ENCODE results near the gene KDM1A.

KDM1A gene

DNA sequence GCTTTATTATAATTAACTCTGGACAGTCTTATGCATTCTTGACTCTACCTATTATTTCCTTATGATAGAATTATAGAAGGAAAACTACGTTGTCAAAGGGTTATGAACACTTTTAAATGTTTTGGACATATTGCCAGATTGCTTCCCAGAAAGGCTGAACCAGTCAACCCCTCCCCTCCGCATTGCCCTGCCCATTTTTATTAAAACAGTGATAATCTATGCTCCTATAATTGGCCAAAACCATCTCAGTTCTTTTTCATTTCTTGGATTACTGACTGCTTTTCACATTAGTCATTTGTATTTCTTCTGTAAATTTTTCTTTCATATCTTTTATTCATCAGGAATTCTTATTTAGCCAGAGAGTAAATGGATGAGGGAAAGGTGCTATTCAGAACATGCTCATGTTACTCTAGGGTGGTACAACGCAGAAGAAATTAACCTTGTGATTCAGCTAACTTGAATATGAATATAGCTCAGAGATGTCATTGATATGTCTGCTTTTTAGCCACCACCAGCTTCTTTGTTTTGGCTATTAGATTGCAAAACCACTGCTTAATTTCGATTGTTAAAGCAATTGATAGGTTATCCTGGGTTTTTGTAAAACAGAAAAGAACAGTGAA is 32.1 kb downstream of the KDM1A start:
- TF ChIP-seq, protein P1, sequence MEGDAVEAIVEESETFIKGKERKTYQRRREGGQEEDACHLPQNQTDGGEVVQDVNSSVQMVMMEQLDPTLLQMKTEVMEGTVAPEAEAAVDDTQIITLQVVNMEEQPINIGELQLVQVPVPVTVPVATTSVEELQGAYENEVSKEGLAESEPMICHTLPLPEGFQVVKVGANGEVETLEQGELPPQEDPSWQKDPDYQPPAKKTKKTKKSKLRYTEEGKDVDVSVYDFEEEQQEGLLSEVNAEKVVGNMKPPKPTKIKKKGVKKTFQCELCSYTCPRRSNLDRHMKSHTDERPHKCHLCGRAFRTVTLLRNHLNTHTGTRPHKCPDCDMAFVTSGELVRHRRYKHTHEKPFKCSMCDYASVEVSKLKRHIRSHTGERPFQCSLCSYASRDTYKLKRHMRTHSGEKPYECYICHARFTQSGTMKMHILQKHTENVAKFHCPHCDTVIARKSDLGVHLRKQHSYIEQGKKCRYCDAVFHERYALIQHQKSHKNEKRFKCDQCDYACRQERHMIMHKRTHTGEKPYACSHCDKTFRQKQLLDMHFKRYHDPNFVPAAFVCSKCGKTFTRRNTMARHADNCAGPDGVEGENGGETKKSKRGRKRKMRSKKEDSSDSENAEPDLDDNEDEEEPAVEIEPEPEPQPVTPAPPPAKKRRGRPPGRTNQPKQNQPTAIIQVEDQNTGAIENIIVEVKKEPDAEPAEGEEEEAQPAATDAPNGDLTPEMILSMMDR (IDR thresholded peaks at IDR 0.05; ENCODE audit: control insufficient read depth, insufficient read depth, low read depth, low read length, missing control alignments): no peak
- no peak for DNase-seq (ENCODE audit: low read depth)
- no peak overlapping the region for H3K4me3 ChIP-seq (ENCODE audit: control insufficient read depth, low read depth, low read length)

DNA sequence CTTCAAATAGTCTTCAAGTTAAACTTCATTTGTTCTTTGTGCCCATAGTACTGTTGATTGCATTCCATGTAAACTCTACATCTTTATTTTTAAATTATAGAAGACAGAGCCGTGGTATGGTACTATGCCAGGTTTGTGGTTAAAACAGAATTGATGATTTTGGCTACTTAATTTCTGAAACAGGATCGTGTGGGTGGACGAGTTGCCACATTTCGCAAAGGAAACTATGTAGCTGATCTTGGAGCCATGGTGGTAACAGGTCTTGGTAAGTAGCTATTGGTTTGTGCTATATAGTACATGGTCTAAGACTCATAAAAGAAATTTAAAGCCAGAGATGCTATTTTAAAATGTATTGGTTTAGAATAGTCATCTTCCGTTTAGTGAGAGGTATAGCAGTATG is 38.0 kb downstream of the KDM1A start:
- TF ChIP-seq, protein P1 (IDR thresholded peaks at IDR 0.05; ENCODE audit: control insufficient read depth, insufficient read depth, low read depth, low read length, missing control alignments): no peak
- no peak for DNase-seq (ENCODE audit: low read depth)
- H3K4me3 ChIP-seq (ENCODE audit: control insufficient read depth, low read depth, low read length): no peak overlapping the region

DNA sequence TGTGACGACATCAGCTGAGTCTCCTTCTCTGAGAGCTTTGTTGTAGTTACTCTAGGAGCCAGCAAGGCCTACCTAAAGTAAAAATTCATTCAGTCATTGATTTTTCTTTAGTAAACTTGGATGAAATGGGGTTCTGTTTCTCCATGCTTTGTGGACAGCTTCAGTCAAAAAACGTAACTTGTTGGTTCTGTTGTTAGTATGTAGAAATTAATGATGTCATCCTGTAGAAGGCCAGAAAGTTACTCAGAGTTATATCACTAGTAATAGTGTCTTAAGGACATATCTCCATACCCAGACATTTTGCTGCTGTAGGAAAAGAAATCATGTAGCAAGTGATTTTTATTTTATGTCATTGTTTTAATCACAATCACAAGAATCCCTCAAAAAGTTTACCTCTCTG is 43.0 kb downstream of the KDM1A start:
- DNase-seq (ENCODE audit: low read depth): no peak
- no peak overlapping the region for H3K4me3 ChIP-seq (ENCODE audit: control insufficient read depth, low read depth, low read length)
- TF ChIP-seq, protein P1 (IDR thresholded peaks at IDR 0.05; ENCODE audit: control insufficient read depth, insufficient read depth, low read depth, low read length, missing control alignments): no peak

DNA sequence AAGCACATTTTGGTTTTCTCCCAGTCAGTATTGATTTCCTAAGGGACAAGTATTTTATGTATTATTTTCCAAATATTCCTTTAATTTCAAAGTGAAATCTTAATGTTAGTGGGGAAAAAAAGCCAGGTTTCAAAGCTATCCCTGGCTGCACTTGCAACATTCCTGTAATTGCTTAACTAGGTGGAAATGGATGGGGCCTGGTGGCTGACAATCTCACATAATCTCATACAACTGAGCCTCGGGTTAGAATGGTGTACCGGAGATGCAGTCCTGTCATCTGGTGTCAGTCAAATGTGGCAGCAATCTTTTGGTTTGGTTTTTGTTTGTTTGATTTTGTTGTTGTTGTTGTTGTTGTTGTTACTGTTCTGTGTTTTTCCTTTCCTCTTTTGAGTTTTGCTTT is 46.1 kb downstream of the KDM1A start:
- TF ChIP-seq, protein P1 (IDR thresholded peaks at IDR 0.05; ENCODE audit: control insufficient read depth, insufficient read depth, low read depth, low read length, missing control alignments): no peak
- no peak overlapping the region for H3K4me3 ChIP-seq (ENCODE audit: control insufficient read depth, low read depth, low read length)
- no peak for DNase-seq (ENCODE audit: low read depth)

DNA sequence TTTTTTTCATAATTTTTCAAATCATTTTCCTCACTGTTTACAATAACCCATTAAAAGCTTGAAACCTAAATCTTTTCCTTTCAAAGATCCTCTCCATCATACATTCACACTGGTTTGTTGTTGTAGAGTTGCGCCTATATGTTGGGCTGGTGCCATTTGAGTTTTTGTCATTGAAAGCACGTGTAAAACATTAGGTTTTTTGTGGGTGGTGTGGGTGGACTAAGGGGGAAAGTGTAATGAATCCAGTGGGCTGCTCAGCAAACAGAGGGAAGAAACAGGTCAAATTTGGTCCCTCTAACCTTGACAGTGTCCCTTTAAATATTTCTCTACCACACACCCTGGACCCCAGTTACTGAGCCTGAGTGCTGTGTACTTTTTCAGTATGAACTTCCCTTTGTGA is 46.8 kb downstream of the KDM1A start:
- no peak overlapping the region for H3K4me3 ChIP-seq (ENCODE audit: control insufficient read depth, low read depth, low read length)
- DNase-seq (ENCODE audit: low read depth): no peak
- TF ChIP-seq, protein P1 (IDR thresholded peaks at IDR 0.05; ENCODE audit: control insufficient read depth, insufficient read depth, low read depth, low read length, missing control alignments): no peak

DNA sequence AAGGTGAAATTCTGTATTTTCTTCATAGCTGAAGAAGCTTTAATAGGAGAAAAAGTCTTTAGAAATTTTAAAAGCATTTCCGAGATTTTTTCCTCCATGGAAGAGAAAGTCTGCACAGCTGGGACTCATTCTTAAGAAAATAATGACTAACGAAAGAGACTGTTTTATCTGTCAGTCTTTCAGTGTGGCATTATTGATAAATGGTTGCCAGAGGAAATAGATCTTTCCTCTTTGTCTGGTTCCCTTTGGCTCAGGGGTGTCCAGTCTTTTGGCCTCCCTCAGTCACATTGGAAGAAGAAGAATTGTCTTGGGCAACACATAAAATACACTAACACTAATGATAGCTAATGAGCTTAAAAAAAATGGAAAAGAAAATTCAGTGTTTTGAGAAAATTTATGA is 49.9 kb downstream of the KDM1A start:
- DNase-seq (ENCODE audit: low read depth): no peak
- TF ChIP-seq, protein P1 (IDR thresholded peaks at IDR 0.05; ENCODE audit: control insufficient read depth, insufficient read depth, low read depth, low read length, missing control alignments): no peak
- no peak overlapping the region for H3K4me3 ChIP-seq (ENCODE audit: control insufficient read depth, low read depth, low read length)

DNA sequence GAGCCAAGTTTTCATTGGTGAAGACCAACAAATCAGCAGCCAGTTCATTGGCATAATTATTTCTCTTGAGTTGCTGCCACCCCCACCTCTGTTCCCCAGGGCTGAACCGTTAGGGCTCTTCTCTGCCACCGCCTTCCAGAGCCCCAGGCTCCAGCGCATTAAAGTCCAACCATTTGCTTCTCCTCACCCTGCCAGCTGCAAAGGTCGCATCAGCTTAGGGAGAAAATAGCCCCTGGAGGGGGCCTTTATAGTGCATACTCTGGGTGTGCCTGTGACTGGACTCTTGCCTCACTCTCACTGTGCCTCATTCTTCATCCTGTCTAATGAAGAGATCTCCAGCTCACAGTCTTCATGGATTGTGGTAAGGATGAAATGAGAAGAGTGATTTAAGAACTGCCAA is 50.4 kb downstream of the KDM1A start:
- H3K4me3 ChIP-seq (ENCODE audit: control insufficient read depth, low read depth, low read length): no peak overlapping the region
- TF ChIP-seq, protein P1 (IDR thresholded peaks at IDR 0.05; ENCODE audit: control insufficient read depth, insufficient read depth, low read depth, low read length, missing control alignments): no peak
- no peak for DNase-seq (ENCODE audit: low read depth)

All from AG09309 (cell line).